Measurements from ENCODE around the gene MED1. TPM values are rescaled to one million over a fixed set of nuclear protein-coding genes. Genes with fewer than 3 reads are reported as not detected.
A peak's percentile ranks its signal among the peaks of the same experiment; 100 is the strongest.

MED1 gene
- polyA plus RNA-seq, 1 donor (not counting 4 experiments of a cell fraction or from before 2014, with no cell fraction given) = 31.1 TPM

GRCh38 chr17:39461926-39462569 lies 11.0 kb upstream of the MED1 start:
- no peaks in the 10 kb centered on the region for H3K9me1 ChIP-seq (ENCODE audit: control insufficient read depth, extremely low read depth, insufficient read depth, low read length)
- no peaks in the 10 kb centered on the region for H3K9me3 ChIP-seq (ENCODE audit: control insufficient read depth, low read depth, low read length)
- H3K27ac ChIP-seq (ENCODE audit: control insufficient read depth, insufficient read depth, low read length) = peak overlapping the region; percentile 99
- peak overlapping the region; percentile 100 for H3K9ac ChIP-seq (ENCODE audit: control insufficient read depth, extremely low read depth, insufficient read depth, low read length)
- FAIRE-seq (no peak), DNase-seq (ENCODE audit: low read depth, low spot score) (no peak)
- peaks cover 24% of the 10 kb centered on the region for H4K20me1 ChIP-seq (ENCODE audit: control insufficient read depth, extremely low read depth, insufficient read depth, low read length)
- peak overlapping the region; percentile 99 for H3K4me2 ChIP-seq (ENCODE audit: control insufficient read depth, extremely low read depth, insufficient read depth, low read depth, low read length)
- H3K4me3 ChIP-seq (ENCODE audit: control insufficient read depth in 2 of 3, extremely low read depth in 1 of 3, insufficient read depth in 2 of 3, low read depth in 1 of 3, low read length in 3 of 3) = peak overlapping the region; percentile 84 to 98 (median 90)
- H3K36me3 ChIP-seq (ENCODE audit: control insufficient read depth in 2 of 2, extremely low read depth in 1 of 2, insufficient read depth in 2 of 2, low read length in 2 of 2) = no peaks in the 10 kb centered on the region
- peaks cover 55% of the 10 kb centered on the region for H3K79me2 ChIP-seq (ENCODE audit: control insufficient read depth, insufficient read depth, low read length)
- H2AFZ ChIP-seq (ENCODE audit: control insufficient read depth, low read length) = no peak overlapping the region
- dilution Hi-C loops (cut with MboI; ENCODE audit: extremely low pct_ligation_motif_present, low sequenced_read_pairs) = no loop called here
- H3K4me1 ChIP-seq (ENCODE audit: control insufficient read depth, extremely low read depth, insufficient read depth, low read length) = peaks cover 9% of the 10 kb centered on the region
- TF ChIP-seq EZH2 (IDR thresholded peaks at IDR 0.05; ENCODE audit: low read length) = no peak
- no peaks in the 10 kb centered on the region for H3K27me3 ChIP-seq (ENCODE audit: control insufficient read depth, extremely low read depth, insufficient read depth, low read length)

GRCh38 chr17:39461113-39461925 lies 10.3 kb upstream of the MED1 start, which contains the start of gene CDK12:
Gene CDK12 (plus strand): TSS chr17:39461486. CDS start chr17:39462072, 586 bp downstream.
- Histone ChIP-seq H3K36me3 (ENCODE audit: control insufficient read depth in 2 of 2, extremely low read depth in 1 of 2, insufficient read depth in 2 of 2, low read length in 2 of 2) (no peaks in the 10 kb centered on the region), H3K27me3 (ENCODE audit: control insufficient read depth, extremely low read depth, insufficient read depth, low read length) (no peaks in the 10 kb centered on the region), H4K20me1 (ENCODE audit: control insufficient read depth, extremely low read depth, insufficient read depth, low read length) (peaks cover 24% of the 10 kb centered on the region), H3K9me1 (ENCODE audit: control insufficient read depth, extremely low read depth, insufficient read depth, low read length) (no peaks in the 10 kb centered on the region), H3K27ac (ENCODE audit: control insufficient read depth, insufficient read depth, low read length) (peak within 1 kb of the TSS; percentile 99), H3K79me2 (ENCODE audit: control insufficient read depth, insufficient read depth, low read length) (peaks cover 49% of the 10 kb centered on the region), H3K9ac (ENCODE audit: control insufficient read depth, extremely low read depth, insufficient read depth, low read length) (peak within 1 kb of the TSS; percentile 100), H3K4me1 (ENCODE audit: control insufficient read depth, extremely low read depth, insufficient read depth, low read length) (peaks cover 9% of the 10 kb centered on the region), H3K4me2 (ENCODE audit: control insufficient read depth, extremely low read depth, insufficient read depth, low read depth, low read length) (peak within 1 kb of the TSS; percentile 99), H3K9me3 (ENCODE audit: control insufficient read depth, low read depth, low read length) (no peaks in the 10 kb centered on the region), H3K4me3 (ENCODE audit: control insufficient read depth in 2 of 3, extremely low read depth in 1 of 3, insufficient read depth in 2 of 3, low read depth in 1 of 3, low read length in 3 of 3) (peak within 1 kb of the TSS; percentile 84 to 98 (median 90)), H2AFZ (ENCODE audit: control insufficient read depth, low read length) (peak within 1 kb of the TSS; percentile 91)
- dilution Hi-C loops (cut with MboI; ENCODE audit: extremely low pct_ligation_motif_present, low sequenced_read_pairs) = no loop called here
- TF ChIP-seq CTCF (optimal IDR thresholded peaks at IDR 0.05 in 1 of 3, IDR thresholded peaks at IDR 0.05 in 1 of 3, conservative IDR thresholded peaks at IDR 0.05 in 1 of 3; ENCODE audit: extremely low read depth in 1 of 3, insufficient read depth in 2 of 3, low read length in 3 of 3) (no peak), EZH2 (IDR thresholded peaks at IDR 0.05; ENCODE audit: low read length) (no peak)
- FAIRE-seq = peak; percentile 68
- peak; percentile 96 for DNase-seq (ENCODE audit: low read depth, low spot score)
